GM21717 (cell line): Measurements from ENCODE around the gene PRDX1.
A peak's percentile ranks its signal among the peaks of the same experiment; 100 is the strongest.

Source experiments
- ATAC-seq: cut with Tn5 transposase; IDR thresholded peaks from one replicate; pipeline ENCODE4 v1.9.1; 2021; ENCODE audit warnings: mild to moderate bottlenecking, moderate library complexity; ENCODE audit not compliant: unreplicated experiment

PRDX1 gene

GRCh38 chr1:45521413-45522323 lies at the start of gene PRDX1:
Gene PRDX1, minus strand, starts transcription at chr1:45521884. Its CDS starts 2,841 bp downstream, at chr1:45519043.
- ATAC-seq = peak; percentile 84

GRCh38 chr1:45570631-45571030 lies 48.9 kb upstream of the PRDX1 start:
- ATAC-seq = no peak

GRCh38 chr1:45569962-45570581 lies 48.4 kb upstream of the PRDX1 start:
- ATAC-seq = no peak

GRCh38 chr1:45569571-45569961 lies 47.9 kb upstream of the PRDX1 start:
- no peak for ATAC-seq

GRCh38 chr1:45568421-45568820 lies 46.7 kb upstream of the PRDX1 start:
- ATAC-seq = no peak

GRCh38 chr1:45567911-45568310 lies 46.2 kb upstream of the PRDX1 start:
- no peak for ATAC-seq

- no peak for ATAC-seq
Measured at GRCh38 chr1:45566722-45567121, 45.0 kb upstream of the PRDX1 start.

GRCh38 chr1:45563843-45564242 lies 42.2 kb upstream of the PRDX1 start:
- no peak for ATAC-seq

- no peak for ATAC-seq
Measured at GRCh38 chr1:45557422-45557944, 35.8 kb upstream of the PRDX1 start.

- ATAC-seq = no peak
Measured at GRCh38 chr1:45554198-45554597, 32.5 kb upstream of the PRDX1 start.

GRCh38 chr1:45552331-45552730 lies 30.6 kb upstream of the PRDX1 start:
- ATAC-seq = no peak

GRCh38 chr1:45551684-45552083 lies 30.0 kb upstream of the PRDX1 start:
- ATAC-seq = no peak

GRCh38 chr1:45550401-45551351 lies 29.0 kb upstream of the PRDX1 start, which contains the start of gene AKR1A1:
Gene AKR1A1, plus strand, starts transcription at chr1:45550826. Its CDS starts 10,969 bp downstream, at chr1:45561795.
- peak; percentile 72 for ATAC-seq

- ATAC-seq = no peak
Measured at GRCh38 chr1:45545553-45546310, 24.0 kb upstream of the PRDX1 start.

GRCh38 chr1:45545019-45545493 lies 23.4 kb upstream of the PRDX1 start:
- ATAC-seq = peak; percentile 64

GRCh38 chr1:45544530-45544929 lies 22.8 kb upstream of the PRDX1 start:
- ATAC-seq = no peak

GRCh38 chr1:45543581-45544417 lies 22.1 kb upstream of the PRDX1 start:
- peak; percentile 45 for ATAC-seq

- no peak for ATAC-seq
Measured at GRCh38 chr1:45542591-45542990, 20.9 kb upstream of the PRDX1 start.

- ATAC-seq = no peak
Measured at GRCh38 chr1:45541193-45541592, 19.5 kb upstream of the PRDX1 start.
